Neural cell (in vitro differentiated cells): ENCODE data around the gene ZBTB17. TPM values are rescaled to one million over a fixed set of nuclear protein-coding genes. Genes with fewer than 3 reads are reported as not detected.

Source experiments
- H2AFZ ChIP-seq: fragments of 200-600, 300-800 bp; sonication (generic), shearing (Covaris generic); 2 replicates; pipeline ENCODE4 v1.6.0; 2014; ENCODE audit warnings: low read depth, mild to moderate bottlenecking, antibody characterized with exemption, low read length, moderate library complexity
- H3F3A ChIP-seq: fragments of 200-600 bp; shearing (Covaris generic); 2 replicates; pipeline ENCODE4 v1.6.1; 2016; ENCODE audit warnings: mild to moderate bottlenecking, moderate library complexity, mixed read lengths, antibody characterized with exemption, low read length; ENCODE audit not compliant: insufficient read depth, poor library complexity, severe bottlenecking
- H3K27ac ChIP-seq: fragments of 200-600, 300-800 bp; sonication (generic), shearing (Covaris generic); 2 replicates; pipeline ENCODE4 v1.5.1; 2014; ENCODE audit warnings: mild to moderate bottlenecking, low read length, moderate library complexity
- H3K27me3 ChIP-seq: fragments of 300-800, 200-600 bp; sonication (generic), shearing (Covaris generic); 2 replicates; pipeline ENCODE4 v1.6.0; 2014; ENCODE audit warnings: mild to moderate bottlenecking, low read depth, low read length, moderate library complexity; ENCODE audit not compliant: insufficient read depth
- H3K36me3 ChIP-seq: fragments of 300-800, 200-600 bp; sonication (generic), shearing (Covaris generic); 2 replicates; pipeline ENCODE4 v1.5.1; 2014; ENCODE audit warnings: mild to moderate bottlenecking, antibody characterized with exemption, low read length, moderate library complexity; ENCODE audit not compliant: insufficient read depth
- H3K4me2 ChIP-seq: fragments of 300-800, 200-600 bp; sonication (generic), shearing (Covaris generic); 2 replicates; pipeline ENCODE4 v1.6.0; 2014; ENCODE audit warnings: mild to moderate bottlenecking, low read length
- H3K4me3 ChIP-seq: fragments of 300-800, 200-600 bp; sonication (generic), shearing (Covaris generic); 2 replicates; pipeline ENCODE4 v1.5.1; 2014; ENCODE audit warnings: mild to moderate bottlenecking, low read length, moderate library complexity
- H3K79me2 ChIP-seq: fragments of 200-600 bp; shearing (Covaris generic); replicated peaks from 2 replicates; pipeline ENCODE4 v1.6.0; 2014; ENCODE audit warnings: mild to moderate bottlenecking, low read length, moderate library complexity; ENCODE audit not compliant: insufficient read depth
- H3K9ac ChIP-seq: fragments of 300-800, 200-600 bp; sonication (generic), shearing (Covaris generic); 2 replicates; pipeline ENCODE4 v1.6.1; 2016; ENCODE audit warnings: mild to moderate bottlenecking, low read length, mixed read lengths
- H3K9me2 ChIP-seq: fragments of 200-600 bp; shearing (Covaris generic); 2 replicates; pipeline ENCODE4 v1.6.1; 2016; ENCODE audit warnings: mild to moderate bottlenecking, low read length, mixed read lengths; ENCODE audit not compliant: insufficient read depth
- H3K9me3 ChIP-seq: fragments of 200-600, 300-800 bp; sonication (generic), shearing (Covaris generic); 2 replicates; pipeline ENCODE4 v1.6.1; 2016; ENCODE audit warnings: mild to moderate bottlenecking, mixed run types, low read length, moderate library complexity, mixed read lengths
- H4K20me1 ChIP-seq: fragments of 200-600 bp; shearing (Covaris generic); 2 replicates; pipeline ENCODE4 v1.6.1; 2016; ENCODE audit warnings: mild to moderate bottlenecking, mixed run types; ENCODE audit not compliant: insufficient read depth
- EP300 ChIP-seq: fragments of 450-650 bp; conservative IDR thresholded peaks from 2 replicates; pipeline ENCODE4 v1.6.1; 2014; ENCODE audit warnings: antibody characterized with exemption, mild to moderate bottlenecking, moderate library complexity; ENCODE audit not compliant: poor library complexity, severe bottlenecking
- EZH2 ChIP-seq: fragments of 200-600, 300-800 bp; shearing (Covaris generic), sonication (generic); IDR thresholded peaks from 2 replicates; pipeline ENCODE4 v1.6.1; 2014; ENCODE audit warnings: antibody characterized with exemption, low read length, borderline replicate concordance, mild to moderate bottlenecking; ENCODE audit not compliant: insufficient read depth, poor library complexity, severe bottlenecking
- MXI1 ChIP-seq: fragments of 450-650 bp; conservative IDR thresholded peaks from 2 replicates; pipeline ENCODE4 v1.6.1; 2014; ENCODE audit warnings: antibody characterized with exemption, mild to moderate bottlenecking; ENCODE audit not compliant: poor library complexity, severe bottlenecking
- POLR2AphosphoS5 ChIP-seq: IDR thresholded peaks from 2 replicates; pipeline ENCODE4 v1.6.1; 2012
- RAD21 ChIP-seq: fragments of 450-650 bp; conservative IDR thresholded peaks from 2 replicates; pipeline ENCODE4 v1.6.1; 2014; ENCODE audit warnings: antibody characterized with exemption, mild to moderate bottlenecking, moderate library complexity
- SMC3 ChIP-seq: fragments of 450-650 bp; conservative IDR thresholded peaks from 2 replicates; pipeline ENCODE4 v1.6.1; 2014; ENCODE audit warnings: antibody characterized with exemption, mild to moderate bottlenecking, moderate library complexity; ENCODE audit not compliant: poor library complexity
- TAF1 ChIP-seq: IDR thresholded peaks from 2 replicates; pipeline ENCODE4 v1.6.1; 2012; ENCODE audit warnings: low read depth
- polyA plus RNA-seq: library from polyadenylated mRNA; depleted of rRNA; stranded (reverse); fragments of >200 nt; gene quantifications from 2 replicates; pipeline ENCODE4 v1.2.3, GENCODE V29; 2014
- TF ChIP-seq, protein P1 (sequence below): IDR thresholded peaks from 2 replicates; pipeline ENCODE4 v1.6.1; 2012; ENCODE audit warnings: borderline replicate concordance
- TF ChIP-seq, protein P2 (sequence below): fragments of 450-650 bp; IDR thresholded peaks from 2 replicates; pipeline ENCODE4 v1.5.1; 2014; ENCODE audit warnings: antibody characterized with exemption, mild to moderate bottlenecking, moderate library complexity; ENCODE audit not compliant: poor library complexity, severe bottlenecking

The ZBTB17 gene
- polyA plus RNA-seq, 1 donor from 2014 or later = 114 TPM

- H4K20me1 ChIP-seq = no peaks in the 10 kb centered on the region
- H3K9ac ChIP-seq = no peak overlapping the region
- no peaks in the 10 kb centered on the region for H3K9me3 ChIP-seq
- no peak overlapping the region for H3K4me2 ChIP-seq
- no peaks in the 10 kb centered on the region for H3K36me3 ChIP-seq
- no peak overlapping the region for H3K4me3 ChIP-seq
- H3K27me3 ChIP-seq = no peaks in the 10 kb centered on the region
- H3K27ac ChIP-seq = no peak overlapping the region
- no peaks in the 10 kb centered on the region for H3K9me2 ChIP-seq
- H3K79me2 ChIP-seq = no peaks in the 10 kb centered on the region
- no peak overlapping the region for H2AFZ ChIP-seq
- TF ChIP-seq SMC3 = no peak
- TF ChIP-seq EP300 = no peak
- TF ChIP-seq RAD21 = no peak
- TF ChIP-seq, protein P1, sequence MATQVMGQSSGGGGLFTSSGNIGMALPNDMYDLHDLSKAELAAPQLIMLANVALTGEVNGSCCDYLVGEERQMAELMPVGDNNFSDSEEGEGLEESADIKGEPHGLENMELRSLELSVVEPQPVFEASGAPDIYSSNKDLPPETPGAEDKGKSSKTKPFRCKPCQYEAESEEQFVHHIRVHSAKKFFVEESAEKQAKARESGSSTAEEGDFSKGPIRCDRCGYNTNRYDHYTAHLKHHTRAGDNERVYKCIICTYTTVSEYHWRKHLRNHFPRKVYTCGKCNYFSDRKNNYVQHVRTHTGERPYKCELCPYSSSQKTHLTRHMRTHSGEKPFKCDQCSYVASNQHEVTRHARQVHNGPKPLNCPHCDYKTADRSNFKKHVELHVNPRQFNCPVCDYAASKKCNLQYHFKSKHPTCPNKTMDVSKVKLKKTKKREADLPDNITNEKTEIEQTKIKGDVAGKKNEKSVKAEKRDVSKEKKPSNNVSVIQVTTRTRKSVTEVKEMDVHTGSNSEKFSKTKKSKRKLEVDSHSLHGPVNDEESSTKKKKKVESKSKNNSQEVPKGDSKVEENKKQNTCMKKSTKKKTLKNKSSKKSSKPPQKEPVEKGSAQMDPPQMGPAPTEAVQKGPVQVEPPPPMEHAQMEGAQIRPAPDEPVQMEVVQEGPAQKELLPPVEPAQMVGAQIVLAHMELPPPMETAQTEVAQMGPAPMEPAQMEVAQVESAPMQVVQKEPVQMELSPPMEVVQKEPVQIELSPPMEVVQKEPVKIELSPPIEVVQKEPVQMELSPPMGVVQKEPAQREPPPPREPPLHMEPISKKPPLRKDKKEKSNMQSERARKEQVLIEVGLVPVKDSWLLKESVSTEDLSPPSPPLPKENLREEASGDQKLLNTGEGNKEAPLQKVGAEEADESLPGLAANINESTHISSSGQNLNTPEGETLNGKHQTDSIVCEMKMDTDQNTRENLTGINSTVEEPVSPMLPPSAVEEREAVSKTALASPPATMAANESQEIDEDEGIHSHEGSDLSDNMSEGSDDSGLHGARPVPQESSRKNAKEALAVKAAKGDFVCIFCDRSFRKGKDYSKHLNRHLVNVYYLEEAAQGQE = no peak
- no peak for TF ChIP-seq MXI1
- TF ChIP-seq, protein P2, sequence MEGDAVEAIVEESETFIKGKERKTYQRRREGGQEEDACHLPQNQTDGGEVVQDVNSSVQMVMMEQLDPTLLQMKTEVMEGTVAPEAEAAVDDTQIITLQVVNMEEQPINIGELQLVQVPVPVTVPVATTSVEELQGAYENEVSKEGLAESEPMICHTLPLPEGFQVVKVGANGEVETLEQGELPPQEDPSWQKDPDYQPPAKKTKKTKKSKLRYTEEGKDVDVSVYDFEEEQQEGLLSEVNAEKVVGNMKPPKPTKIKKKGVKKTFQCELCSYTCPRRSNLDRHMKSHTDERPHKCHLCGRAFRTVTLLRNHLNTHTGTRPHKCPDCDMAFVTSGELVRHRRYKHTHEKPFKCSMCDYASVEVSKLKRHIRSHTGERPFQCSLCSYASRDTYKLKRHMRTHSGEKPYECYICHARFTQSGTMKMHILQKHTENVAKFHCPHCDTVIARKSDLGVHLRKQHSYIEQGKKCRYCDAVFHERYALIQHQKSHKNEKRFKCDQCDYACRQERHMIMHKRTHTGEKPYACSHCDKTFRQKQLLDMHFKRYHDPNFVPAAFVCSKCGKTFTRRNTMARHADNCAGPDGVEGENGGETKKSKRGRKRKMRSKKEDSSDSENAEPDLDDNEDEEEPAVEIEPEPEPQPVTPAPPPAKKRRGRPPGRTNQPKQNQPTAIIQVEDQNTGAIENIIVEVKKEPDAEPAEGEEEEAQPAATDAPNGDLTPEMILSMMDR = no peak
- no peak for TF ChIP-seq EZH2
- no peak for TF ChIP-seq TAF1
- TF ChIP-seq POLR2AphosphoS5 = no peak
- no peaks in the 10 kb centered on the region for H3F3A ChIP-seq
Measured at GRCh38 chr1:16011936-16012589, 36.2 kb upstream of the ZBTB17 start.

GRCh38 chr1:16010837-16011236, 34.9 kb upstream of the ZBTB17 start:
- no peak overlapping the region for H3K9ac ChIP-seq
- H4K20me1 ChIP-seq = no peaks in the 10 kb centered on the region
- no peaks in the 10 kb centered on the region for H3F3A ChIP-seq
- no peaks in the 10 kb centered on the region for H3K9me3 ChIP-seq
- H2AFZ ChIP-seq = no peak overlapping the region
- no peaks in the 10 kb centered on the region for H3K79me2 ChIP-seq
- H3K4me2 ChIP-seq = no peak overlapping the region
- no peaks in the 10 kb centered on the region for H3K9me2 ChIP-seq
- no peaks in the 10 kb centered on the region for H3K36me3 ChIP-seq
- H3K4me3 ChIP-seq = no peak overlapping the region
- TF ChIP-seq RAD21 = no peak
- TF ChIP-seq EZH2 = no peak
- TF ChIP-seq POLR2AphosphoS5 = no peak
- TF ChIP-seq TAF1 = no peak
- TF ChIP-seq SMC3 = no peak
- TF ChIP-seq EP300 = no peak
- TF ChIP-seq MXI1 = no peak
- TF ChIP-seq, protein P2 = no peak
- TF ChIP-seq, protein P1 = no peak
- no peak overlapping the region for H3K27ac ChIP-seq
- H3K27me3 ChIP-seq = no peaks in the 10 kb centered on the region
